ENCODE data around the gene NOS1AP. TPM values are rescaled to one million over a fixed set of nuclear protein-coding genes. Genes with fewer than 3 reads are reported as not detected.

The NOS1AP gene
- total and polyA plus RNA-seq, 2 experiments from 2014 or later = 4.9 to 6.6 TPM

DNA sequence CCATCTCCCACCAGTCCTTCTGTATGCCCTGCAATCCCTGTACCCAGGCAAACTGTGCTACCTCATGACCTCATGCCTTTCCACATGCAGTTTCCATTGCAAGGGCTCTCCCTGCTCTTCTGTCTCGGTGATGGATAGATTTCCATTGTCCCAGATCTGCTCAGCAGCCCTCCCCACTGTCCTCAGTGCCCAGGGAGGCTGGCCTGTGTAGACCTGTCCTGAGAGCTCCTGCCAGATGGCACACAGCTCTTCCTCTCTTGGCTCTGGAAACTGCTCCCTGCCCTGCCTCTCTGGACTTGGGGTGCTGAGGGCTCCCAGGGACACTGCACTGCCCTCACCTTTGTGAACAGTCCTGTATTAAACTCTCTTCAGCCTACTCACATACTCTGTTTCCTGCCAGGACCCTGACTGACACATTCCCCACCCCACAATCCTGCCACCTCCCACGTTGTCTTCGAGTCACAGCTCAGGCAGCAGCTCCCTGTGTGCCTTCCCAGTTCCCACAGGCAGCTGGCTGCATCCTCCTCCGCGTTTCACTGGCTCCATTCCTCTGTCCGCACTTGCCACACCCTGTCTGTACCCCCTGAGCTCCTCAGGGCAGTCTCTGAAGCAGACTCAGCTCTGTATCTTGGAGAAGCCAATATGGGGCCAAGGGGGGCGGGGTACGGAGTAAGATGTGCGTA is 250.1 kb downstream of the NOS1AP start:
- Histone ChIP-seq H3K4me1 (ENCODE audit: low read depth) (no peaks in the 10 kb centered on the region), H3K27ac (no peak overlapping the region), H3K4me3 (no peak overlapping the region), H3K9me3 (ENCODE audit: low read depth) (no peaks in the 10 kb centered on the region), H3K27me3 (no peaks in the 10 kb centered on the region), H3K36me3 (no peaks in the 10 kb centered on the region)
- TF ChIP-seq, protein P1, sequence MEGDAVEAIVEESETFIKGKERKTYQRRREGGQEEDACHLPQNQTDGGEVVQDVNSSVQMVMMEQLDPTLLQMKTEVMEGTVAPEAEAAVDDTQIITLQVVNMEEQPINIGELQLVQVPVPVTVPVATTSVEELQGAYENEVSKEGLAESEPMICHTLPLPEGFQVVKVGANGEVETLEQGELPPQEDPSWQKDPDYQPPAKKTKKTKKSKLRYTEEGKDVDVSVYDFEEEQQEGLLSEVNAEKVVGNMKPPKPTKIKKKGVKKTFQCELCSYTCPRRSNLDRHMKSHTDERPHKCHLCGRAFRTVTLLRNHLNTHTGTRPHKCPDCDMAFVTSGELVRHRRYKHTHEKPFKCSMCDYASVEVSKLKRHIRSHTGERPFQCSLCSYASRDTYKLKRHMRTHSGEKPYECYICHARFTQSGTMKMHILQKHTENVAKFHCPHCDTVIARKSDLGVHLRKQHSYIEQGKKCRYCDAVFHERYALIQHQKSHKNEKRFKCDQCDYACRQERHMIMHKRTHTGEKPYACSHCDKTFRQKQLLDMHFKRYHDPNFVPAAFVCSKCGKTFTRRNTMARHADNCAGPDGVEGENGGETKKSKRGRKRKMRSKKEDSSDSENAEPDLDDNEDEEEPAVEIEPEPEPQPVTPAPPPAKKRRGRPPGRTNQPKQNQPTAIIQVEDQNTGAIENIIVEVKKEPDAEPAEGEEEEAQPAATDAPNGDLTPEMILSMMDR (IDR thresholded peaks at IDR 0.05; ENCODE audit: low read depth, low read length) = no peak
- DNase-seq (ENCODE audit: low read depth in 1 of 2, low spot score in 1 of 2) = peak in 1 of 2 donors; percentile 74

DNA sequence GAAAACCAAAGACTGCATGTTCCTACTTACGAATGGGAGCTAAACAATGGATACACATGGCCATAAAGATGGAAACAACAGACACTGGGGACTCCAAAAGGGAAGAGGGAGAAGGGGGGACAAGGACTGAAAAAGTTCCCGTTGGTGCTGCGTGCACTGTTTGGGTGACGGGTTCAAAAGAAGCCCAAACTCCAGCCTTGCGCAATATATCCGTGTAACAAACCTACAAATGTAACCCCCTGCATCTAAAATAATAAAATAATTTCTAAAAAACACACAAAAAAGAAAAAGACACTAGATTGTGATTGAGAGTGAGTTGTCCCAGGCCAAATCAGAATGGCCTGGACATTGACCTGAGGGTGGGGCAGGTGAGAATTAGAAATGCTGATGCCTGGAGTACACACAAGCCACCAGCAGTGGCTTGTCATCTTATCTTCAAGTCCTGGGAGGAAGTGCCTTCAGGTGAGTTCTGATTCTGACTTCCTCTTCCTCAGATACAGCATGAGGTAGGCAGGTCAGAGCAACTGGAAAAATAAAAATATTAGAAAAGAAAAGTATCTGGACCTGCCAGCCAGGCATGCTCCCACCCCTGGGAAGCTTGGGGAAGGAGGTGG is 252.4 kb downstream of the NOS1AP start:
- Histone ChIP-seq H3K36me3 (no peaks in the 10 kb centered on the region), H3K4me3 (no peak overlapping the region), H3K4me1 (ENCODE audit: low read depth) (no peaks in the 10 kb centered on the region), H3K27me3 (no peaks in the 10 kb centered on the region), H3K27ac (no peak overlapping the region), H3K9me3 (ENCODE audit: low read depth) (no peaks in the 10 kb centered on the region)
- TF ChIP-seq, protein P1 (IDR thresholded peaks at IDR 0.05; ENCODE audit: low read depth, low read length) = no peak
- DNase-seq (ENCODE audit: low read depth in 1 of 2, low spot score in 1 of 2) = no peak

- Histone ChIP-seq H3K36me3 (no peaks in the 10 kb centered on the region), H3K4me3 (no peak overlapping the region), H3K27ac (no peak overlapping the region), H3K9me3 (ENCODE audit: low read depth) (no peaks in the 10 kb centered on the region), H3K27me3 (no peaks in the 10 kb centered on the region), H3K4me1 (ENCODE audit: low read depth) (no peaks in the 10 kb centered on the region)
- TF ChIP-seq, protein P1 (IDR thresholded peaks at IDR 0.05; ENCODE audit: low read depth, low read length) = no peak
- DNase-seq (ENCODE audit: low read depth in 1 of 2, low spot score in 1 of 2) = no peak
These were observed 253.5 kb downstream of the NOS1AP start for GRCh38 chr1:162323023-162323422.

- H3K36me3 ChIP-seq = no peaks in the 10 kb centered on the region
- TF ChIP-seq, protein P1 (IDR thresholded peaks at IDR 0.05; ENCODE audit: low read depth, low read length) = no peak
- no peaks in the 10 kb centered on the region for H3K9me3 ChIP-seq (ENCODE audit: low read depth)
- H3K27me3 ChIP-seq = no peaks in the 10 kb centered on the region
- DNase-seq (ENCODE audit: low read depth in 1 of 2, low spot score in 1 of 2) = no peak
- H3K4me1 ChIP-seq (ENCODE audit: low read depth) = no peaks in the 10 kb centered on the region
- no peak overlapping the region for H3K27ac ChIP-seq
- no peak overlapping the region for H3K4me3 ChIP-seq
These were observed 254.9 kb downstream of the NOS1AP start for GRCh38 chr1:162324396-162324795.

DNA sequence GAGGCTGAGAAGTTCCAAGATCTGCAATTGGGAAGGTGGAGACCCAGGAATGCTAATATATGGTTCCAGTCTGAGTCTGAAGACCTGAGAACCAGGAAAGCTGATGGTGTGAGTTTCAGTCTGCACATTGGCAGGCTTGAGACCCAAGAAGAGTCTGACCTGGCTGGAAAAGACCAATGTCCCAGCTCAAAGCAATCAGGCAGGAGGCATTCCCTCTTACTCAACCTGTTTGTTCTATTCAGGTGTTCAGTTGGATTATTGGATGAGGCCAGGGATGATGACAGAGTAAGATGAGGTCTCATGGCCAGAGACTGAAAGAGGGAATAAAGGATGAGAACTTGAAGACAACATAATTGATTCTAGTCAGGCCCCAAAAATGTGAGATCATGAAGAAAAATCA is 257.1 kb downstream of the NOS1AP start:
- DNase-seq (ENCODE audit: low read depth in 1 of 2, low spot score in 1 of 2) = no peak
- Histone ChIP-seq H3K4me3 (no peak overlapping the region), H3K36me3 (no peaks in the 10 kb centered on the region), H3K4me1 (ENCODE audit: low read depth) (no peaks in the 10 kb centered on the region), H3K9me3 (ENCODE audit: low read depth) (no peaks in the 10 kb centered on the region), H3K27me3 (no peaks in the 10 kb centered on the region), H3K27ac (no peak overlapping the region)
- TF ChIP-seq, protein P1 (IDR thresholded peaks at IDR 0.05; ENCODE audit: low read depth, low read length) = no peak
